HepG2 (cell line): Measurements from ENCODE around the gene STXBP4. TPM values are rescaled to one million over a fixed set of nuclear protein-coding genes. Genes with fewer than 3 reads are reported as not detected.

Source experiments
- AHR ChIP-seq: IDR thresholded peaks from 2 replicates; pipeline ENCODE4 v1.6.1; 2018; ENCODE audit warnings: missing genetic modification reagents, missing compliant biosample characterization
- FOXK1 ChIP-seq: sonication (generic); formaldehyde crosslinking; IDR thresholded peaks from 2 replicates; pipeline ENCODE4 v1.4.0; 2020; ENCODE audit warnings: low read depth, missing genetic modification reagents, borderline replicate concordance
- FOXM1 ChIP-seq: sonication (generic); formaldehyde crosslinking; IDR thresholded peaks from 2 replicates; pipeline ENCODE4 v1.5.0; 2020; ENCODE audit warnings: missing genetic modification reagents
- KAT8 ChIP-seq: IDR thresholded peaks from 2 replicates; pipeline ENCODE4 v1.6.1; 2016; ENCODE audit warnings: missing genetic modification reagents, missing compliant biosample characterization
- KLF11 ChIP-seq: IDR thresholded peaks from 2 replicates; pipeline ENCODE4 v1.6.1; 2016; ENCODE audit warnings: missing compliant biosample characterization
- KLF9 ChIP-seq: IDR thresholded peaks from 2 replicates; pipeline ENCODE4 v1.6.1; 2016; ENCODE audit warnings: low read depth
- MED13 ChIP-seq: sonication (generic); formaldehyde crosslinking; IDR thresholded peaks from 2 replicates; pipeline ENCODE4 v1.5.0; 2020; ENCODE audit warnings: missing genetic modification reagents
- MIXL1 ChIP-seq: IDR thresholded peaks from 2 replicates; pipeline ENCODE4 v1.6.1; 2016
- MXD4 ChIP-seq: IDR thresholded peaks from 2 replicates; pipeline ENCODE4 v1.6.1; 2016; ENCODE audit warnings: mild to moderate bottlenecking, missing biosample characterization, missing genetic modification reagents
- NFKBIZ ChIP-seq: IDR thresholded peaks from 2 replicates; pipeline ENCODE4 v1.6.1; 2018; ENCODE audit warnings: missing genetic modification reagents, missing compliant biosample characterization
- NRL ChIP-seq: sonication (generic); formaldehyde crosslinking; IDR thresholded peaks from 2 replicates; pipeline ENCODE4 v1.5.0; 2020; ENCODE audit warnings: missing genetic modification reagents, mild to moderate bottlenecking, moderate library complexity, borderline replicate concordance
- REL ChIP-seq: sonication (generic); formaldehyde crosslinking; conservative IDR thresholded peaks from 2 replicates; pipeline ENCODE4 v1.8.0; 2022; ENCODE audit warnings: mild to moderate bottlenecking, missing genetic modification reagents, moderate library complexity
- SETDB1 ChIP-seq: sonication (generic); formaldehyde crosslinking; IDR thresholded peaks from 2 replicates; pipeline ENCODE4 v1.5.1; 2020; ENCODE audit warnings: missing genetic modification reagents, mild to moderate bottlenecking, borderline replicate concordance
- SMAD3 ChIP-seq: sonication (generic); formaldehyde crosslinking; IDR thresholded peaks from 2 replicates; pipeline ENCODE4 v1.4.0; 2020; ENCODE audit warnings: missing genetic modification reagents
- TBL1XR1 ChIP-seq: fragments of 150-350 bp; IDR thresholded peaks from 2 replicates; pipeline ENCODE4 v1.6.1; 2014; ENCODE audit warnings: borderline replicate concordance, low read length; ENCODE audit not compliant: partially characterized antibody
- TOPORS ChIP-seq: sonication (generic); formaldehyde crosslinking; IDR thresholded peaks from 2 replicates; pipeline ENCODE4 v1.8.0; 2023; ENCODE audit warnings: mild to moderate bottlenecking, missing genetic modification reagents
- ZMYM4 ChIP-seq: sonication (generic); formaldehyde crosslinking; IDR thresholded peaks from 2 replicates; pipeline ENCODE4 v1.8.1; 2023; ENCODE audit warnings: mild to moderate bottlenecking, missing genetic modification reagents
- ZNF256 ChIP-seq: sonication (generic); formaldehyde crosslinking; conservative IDR thresholded peaks from 2 replicates; pipeline ENCODE4 v1.4.0; 2020; ENCODE audit warnings: missing genetic modification reagents
- ZNF30 ChIP-seq: sonication (generic); formaldehyde crosslinking; IDR thresholded peaks from 2 replicates; pipeline ENCODE4 v1.5.0; 2020; ENCODE audit warnings: mild to moderate bottlenecking, missing genetic modification reagents
- ZNF383 ChIP-seq: sonication (generic); formaldehyde crosslinking; IDR thresholded peaks from 2 replicates; pipeline ENCODE4 v1.4.0; 2020; ENCODE audit warnings: missing genetic modification reagents, mild to moderate bottlenecking, borderline replicate concordance
- ZNF644 ChIP-seq: IDR thresholded peaks from 2 replicates; pipeline ENCODE4 v1.6.1; 2016; ENCODE audit warnings: low read depth
- ZNF768 ChIP-seq: sonication (generic); formaldehyde crosslinking; IDR thresholded peaks from 2 replicates; pipeline ENCODE4 v1.4.0; 2020; ENCODE audit warnings: missing genetic modification reagents
- ZNF816 ChIP-seq: sonication (generic); formaldehyde crosslinking; IDR thresholded peaks from 2 replicates; pipeline ENCODE4 v1.8.0; 2022; ENCODE audit warnings: missing genetic modification reagents, mild to moderate bottlenecking, borderline replicate concordance
- polyA plus RNA-seq, 8 experiments: library from polyadenylated mRNA; depleted of rRNA in 3 of 8; stranded (reverse) in 7 of 8; unstranded in 1 of 8; fragments of >200 nt; fragmentation: Illumina TruSeq in 4 of 8; extraction: Trizol in 4 of 8; gene quantifications; 2 replicates each; pipeline versions ENCODE4 v1.2.1 to v1.2.3, GENCODE V29; 2011 to 2016; ENCODE audit warnings: low read depth in 4 of 8, missing spikeins in 1 of 8, mixed read lengths in 1 of 8; ENCODE audit not compliant: insufficient read depth in 1 of 8
- total RNA-seq, 5 experiments: library from RNA; depleted of rRNA; stranded (reverse); fragments of >200 nt; fragmentation: Illumina TruSeq; extraction: Trizol; gene quantifications; 2 replicates each; pipeline ENCODE4 v1.2.3, GENCODE V29; 2016; ENCODE audit warnings: low read depth in 1 of 5
- TF ChIP-seq, protein P1 (sequence below): sonication (generic); formaldehyde crosslinking; IDR thresholded peaks from 2 replicates; pipeline ENCODE4 v1.4.0; 2020; ENCODE audit warnings: mild to moderate bottlenecking, missing genetic modification reagents
- TF ChIP-seq, protein P2 (sequence below): IDR thresholded peaks from 2 replicates; pipeline ENCODE4 v1.6.1; 2012; ENCODE audit warnings: low read depth, low read length, improper control_type of control experiment
- TF ChIP-seq, protein P3 (sequence below): sonication (generic); formaldehyde crosslinking; IDR thresholded peaks from 2 replicates; pipeline ENCODE4 v1.8.0; 2022; ENCODE audit warnings: missing genetic modification reagents, low read depth, mild to moderate bottlenecking, borderline replicate concordance
- TF ChIP-seq, protein P4 (sequence below): sonication (generic); formaldehyde crosslinking; IDR thresholded peaks from 2 replicates; pipeline ENCODE4 v1.5.1; 2020; ENCODE audit warnings: missing genetic modification reagents, mild to moderate bottlenecking, borderline replicate concordance

Gene STXBP4
- total and polyA plus RNA-seq, 2 of the 13 experiments (the other 11 are each of a cell fraction or from before 2014, with no cell fraction given): 8.5 to 36.1 TPM

DNA sequence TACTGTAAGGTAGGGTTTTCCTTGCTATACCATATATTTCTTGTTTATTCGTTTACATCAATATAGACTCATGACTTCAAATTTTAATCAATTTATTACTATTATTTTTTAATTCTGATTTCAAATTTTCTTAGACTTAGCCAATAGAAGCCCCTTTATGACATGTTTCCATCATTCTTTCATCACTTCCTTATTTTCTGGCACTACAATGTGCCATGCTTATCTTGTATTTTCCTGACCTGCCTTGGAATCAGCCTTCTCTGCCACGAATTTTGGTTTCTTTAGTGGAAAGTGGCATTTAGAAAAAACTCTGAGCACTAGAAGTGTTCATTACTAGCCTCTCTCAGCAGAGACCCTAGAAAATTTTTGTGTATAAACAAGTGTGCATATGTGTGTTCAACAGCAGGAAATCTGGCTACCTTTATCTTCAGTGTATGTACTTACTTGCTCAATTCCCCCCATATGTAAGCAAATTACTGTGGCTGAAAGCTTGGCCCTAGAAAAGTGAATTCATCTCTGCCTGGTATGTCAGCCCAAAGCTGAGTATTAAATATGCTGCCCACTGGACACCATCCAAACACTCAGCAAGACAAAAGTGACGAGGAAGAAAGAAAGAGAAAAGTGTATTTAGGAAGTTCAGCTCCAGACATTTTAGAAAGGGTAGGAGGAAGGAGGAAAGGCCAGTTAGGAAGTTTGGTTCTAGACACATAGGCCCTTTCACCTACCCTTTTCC, 4.0 kb downstream of the STXBP4 start (continued):
- TF ChIP-seq TBL1XR1 (no peak), MXD4 (CRISPR knock-in tag) (no peak), ZMYM4 (0 out of 2 replicates have a peak, but pooled peaks have one; percentile 33), KLF11 (CRISPR knock-in tag) (no peak), KAT8 (CRISPR knock-in tag) (no peak), AHR (CRISPR knock-in tag) (no peak), SMAD3 (CRISPR knock-in tag) (no peak), ZNF30 (no peak), MIXL1 (CRISPR knock-in tag) (peak; percentile 74), FOXK1 (peak; percentile 28; the same call in 1 of the 2 replicates), FOXM1 (CRISPR knock-in tag) (no peak), ZNF256 (CRISPR knock-in tag) (no peak), ZNF768 (CRISPR knock-in tag) (no peak), TOPORS (CRISPR knock-in tag) (no peak), ZNF383 (CRISPR knock-in tag) (no peak), ZNF644 (CRISPR knock-in tag) (no peak), REL (CRISPR knock-in tag) (no peak), SETDB1 (CRISPR knock-in tag) (no peak), KLF9 (CRISPR knock-in tag) (no peak), MED13 (CRISPR knock-in tag) (no peak), ZNF816 (CRISPR knock-in tag) (peak; percentile 60; the same call in 1 of the 2 replicates), NRL (CRISPR knock-in tag) (no peak), NFKBIZ (CRISPR knock-in tag) (no peak)
- TF ChIP-seq, protein P1, sequence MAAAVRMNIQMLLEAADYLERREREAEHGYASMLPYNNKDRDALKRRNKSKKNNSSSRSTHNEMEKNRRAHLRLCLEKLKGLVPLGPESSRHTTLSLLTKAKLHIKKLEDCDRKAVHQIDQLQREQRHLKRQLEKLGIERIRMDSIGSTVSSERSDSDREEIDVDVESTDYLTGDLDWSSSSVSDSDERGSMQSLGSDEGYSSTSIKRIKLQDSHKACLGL (CRISPR knock-in tag): no peak
- TF ChIP-seq, protein P2, sequence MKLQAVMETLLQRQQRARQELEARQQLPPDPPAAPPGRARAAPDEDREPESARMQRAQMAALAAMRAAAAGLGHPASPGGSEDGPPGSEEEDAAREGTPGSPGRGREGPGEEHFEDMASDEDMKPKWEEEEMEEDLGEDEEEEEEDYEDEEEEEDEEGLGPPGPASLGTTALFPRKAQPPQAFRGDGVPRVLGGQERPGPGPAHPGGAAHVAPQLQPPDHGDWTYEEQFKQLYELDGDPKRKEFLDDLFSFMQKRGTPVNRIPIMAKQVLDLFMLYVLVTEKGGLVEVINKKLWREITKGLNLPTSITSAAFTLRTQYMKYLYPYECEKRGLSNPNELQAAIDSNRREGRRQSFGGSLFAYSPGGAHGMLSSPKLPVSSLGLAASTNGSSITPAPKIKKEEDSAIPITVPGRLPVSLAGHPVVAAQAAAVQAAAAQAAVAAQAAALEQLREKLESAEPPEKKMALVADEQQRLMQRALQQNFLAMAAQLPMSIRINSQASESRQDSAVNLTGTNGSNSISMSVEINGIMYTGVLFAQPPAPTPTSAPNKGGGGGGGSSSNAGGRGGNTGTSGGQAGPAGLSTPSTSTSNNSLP: peak; percentile 28; the same call in 1 of the 2 replicates
- TF ChIP-seq, protein P3, sequence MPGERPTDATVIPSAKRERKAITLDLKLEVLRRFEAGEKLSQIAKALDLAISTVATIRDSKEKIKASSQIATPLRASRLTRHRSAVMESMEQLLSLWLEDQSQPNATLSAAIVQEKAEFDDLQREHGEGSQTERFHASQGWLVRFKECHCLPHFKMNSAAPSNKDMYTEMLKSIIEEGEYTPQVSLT (CRISPR knock-in tag): no peak
- TF ChIP-seq, protein P4, sequence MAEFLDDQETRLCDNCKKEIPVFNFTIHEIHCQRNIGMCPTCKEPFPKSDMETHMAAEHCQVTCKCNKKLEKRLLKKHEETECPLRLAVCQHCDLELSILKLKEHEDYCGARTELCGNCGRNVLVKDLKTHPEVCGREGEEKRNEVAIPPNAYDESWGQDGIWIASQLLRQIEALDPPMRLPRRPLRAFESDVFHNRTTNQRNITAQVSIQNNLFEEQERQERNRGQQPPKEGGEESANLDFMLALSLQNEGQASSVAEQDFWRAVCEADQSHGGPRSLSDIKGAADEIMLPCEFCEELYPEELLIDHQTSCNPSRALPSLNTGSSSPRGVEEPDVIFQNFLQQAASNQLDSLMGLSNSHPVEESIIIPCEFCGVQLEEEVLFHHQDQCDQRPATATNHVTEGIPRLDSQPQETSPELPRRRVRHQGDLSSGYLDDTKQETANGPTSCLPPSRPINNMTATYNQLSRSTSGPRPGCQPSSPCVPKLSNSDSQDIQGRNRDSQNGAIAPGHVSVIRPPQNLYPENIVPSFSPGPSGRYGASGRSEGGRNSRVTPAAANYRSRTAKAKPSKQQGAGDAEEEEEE (CRISPR knock-in tag): no peak
